CD4-positive, alpha-beta T cell (primary cell): ENCODE measurements around the gene PAPPA. TPM values are rescaled to one million over a fixed set of nuclear protein-coding genes. Genes with fewer than 3 reads are reported as not detected.

Source experiments
- ATAC-seq: fragments of 200-7000 bp; cut with Tn5 transposase; one replicate; pipeline ENCODE4 v1.10.0; 2022; ENCODE audit warnings: mild to moderate bottlenecking; ENCODE audit not compliant: poor library complexity
- CTCF ChIA-PET: fragments of 350-600 bp; sonication (Branson Sonifier 250); formaldehyde crosslinking; loops from one replicate; lab custom pipeline; 2021; ENCODE audit warnings: antibody characterized with exemption, inconsistent platforms; lab: Charles Lee
- POLR2A ChIA-PET: fragments of 350-600 bp; sonication (Branson Sonifier 250); formaldehyde crosslinking; loops from one replicate; lab custom pipeline; 2021; ENCODE audit warnings: antibody characterized with exemption, inconsistent platforms; lab: Charles Lee
- DNase-seq, 14 experiments: peaks; one replicate each; pipeline ENCODE4 v3.0.0-alpha.2; 2013 to 2020; ENCODE audit warnings: mixed read lengths in 2 of 14
- H3K27ac ChIP-seq, 2 donors: one replicate each; pipeline versions ENCODE4 v1.5.1 to v1.7.0; 2013; ENCODE audit warnings: low read length in 2 of 2, low read depth in 1 of 2, mild to moderate bottlenecking in 1 of 2
- H3K27me3 ChIP-seq, 2 experiments: 1 replicate in 1 of 2; 2 replicates in 1 of 2; pipeline versions ENCODE4 v1.6.1 to v1.7.0; 2013; ENCODE audit warnings: low read length in 2 of 2, control low read depth in 1 of 2, mild to moderate bottlenecking in 1 of 2, moderate library complexity in 1 of 2; ENCODE audit not compliant: insufficient read depth in 2 of 2, control insufficient read depth in 1 of 2
- H3K36me3 ChIP-seq: one replicate; pipeline ENCODE4 v1.6.1; 2013; ENCODE audit warnings: low read length, control low read depth; ENCODE audit not compliant: insufficient read depth
- H3K4me1 ChIP-seq: one replicate; pipeline ENCODE4 v1.6.1; 2013; ENCODE audit warnings: low read length, control low read depth; ENCODE audit not compliant: insufficient read depth
- H3K4me3 ChIP-seq: one replicate; pipeline ENCODE4 v1.5.1; 2013; ENCODE audit warnings: mild to moderate bottlenecking, low read length, moderate library complexity
- H3K9me3 ChIP-seq, 2 experiments: 1 replicate in 1 of 2; 2 replicates in 1 of 2; pipeline versions ENCODE4 v1.6.1 to v1.7.0; 2013; ENCODE audit warnings: low read length in 2 of 2, mild to moderate bottlenecking in 2 of 2, control low read depth in 1 of 2, moderate library complexity in 1 of 2; ENCODE audit not compliant: control insufficient read depth in 1 of 2, insufficient read depth in 1 of 2
- H3K27ac Mint-ChIP-seq: one replicate; pipeline ENCODE4 v1.8.0; 2020; ENCODE audit warnings: mixed read lengths
- H3K27me3 Mint-ChIP-seq: one replicate; pipeline ENCODE4 v1.8.0; 2021; ENCODE audit warnings: mixed read lengths
- H3K36me3 Mint-ChIP-seq: one replicate; pipeline ENCODE4 v1.8.0; 2021; ENCODE audit warnings: low read depth, mixed read lengths
- H3K4me1 Mint-ChIP-seq: one replicate; pipeline ENCODE4 v1.8.0; 2021; ENCODE audit warnings: low read depth, mixed read lengths
- H3K4me3 Mint-ChIP-seq: one replicate; pipeline ENCODE4 v1.8.0; 2020; ENCODE audit warnings: mild to moderate bottlenecking, mixed read lengths
- H3K9me3 Mint-ChIP-seq: one replicate; pipeline ENCODE4 v1.8.0; 2020; ENCODE audit warnings: mixed read lengths
- CTCF ChIP-seq: fragments of 200-600 bp; IDR thresholded peaks from one replicate; pipeline ENCODE4 v1.8.0; 2022; ENCODE audit warnings: antibody characterized with exemption, mild to moderate bottlenecking
- intact Hi-C, 2 experiments: fragments of 100-400 bp; cut with DNase I in 1 of 2; cut with micrococcal nuclease in 1 of 2; formaldehyde crosslinking; loops; one replicate each; pipeline versions ENCODE4 v1.15.1 to v1.9.0; 2023 to 2025; cut with DNase I, micrococcal nuclease
- total RNA-seq, 174 experiments: library from RNA in 2 of 174; stranded (reverse) in 2 of 174; gene quantifications; one replicate each; pipeline ENCODE4 v1.2.3 and lab custom pipeline; 2021 to 2026

Gene PAPPA
- total RNA-seq, 2 experiments from 2014 or later: 0.03 TPM; not detected in 1

- Mint-ChIP-seq H3K4me1 (no peaks in the 10 kb centered on the region), H3K4me3 (no peak overlapping the region), H3K27me3 (no peaks in the 10 kb centered on the region), H3K27ac (no peak overlapping the region), H3K9me3 (peaks cover 2% of the 10 kb centered on the region), H3K36me3 (no peaks in the 10 kb centered on the region)
- H3K36me3 ChIP-seq: no peaks in the 10 kb centered on the region
- DNase-seq (no peak), ATAC-seq (no peak)
- no peak overlapping the region for H3K4me3 ChIP-seq
- CTCF ChIA-PET: no interaction called here
- intact Hi-C loops: no loop called here
- no peaks in the 10 kb centered on the region for H3K9me3 ChIP-seq
- no peaks in the 10 kb centered on the region for H3K27me3 ChIP-seq
- TF ChIP-seq CTCF: no peak
- no peaks in the 10 kb centered on the region for H3K4me1 ChIP-seq
- POLR2A ChIA-PET: no interaction called here
- no peak overlapping the region for H3K27ac ChIP-seq
These were observed 241.5 kb downstream of the PAPPA start for GRCh38 chr9:116394894-116395698.

GRCh38 chr9:116395699-116396037 lies 242.1 kb downstream of the PAPPA start:
- no peak overlapping the region for H3K27ac Mint-ChIP-seq
- Histone ChIP-seq H3K27me3 (no peaks in the 10 kb centered on the region), H3K4me1 (no peaks in the 10 kb centered on the region), H3K36me3 (no peaks in the 10 kb centered on the region), H3K27ac (no peak overlapping the region), H3K9me3 (no peaks in the 10 kb centered on the region), H3K4me3 (no peak overlapping the region)
- ChIA-PET POLR2A (no interaction called here), CTCF (no interaction called here)
- H3K27me3 Mint-ChIP-seq: no peaks in the 10 kb centered on the region
- TF ChIP-seq CTCF: no peak
- intact Hi-C loops: no loop called here
- no peaks in the 10 kb centered on the region for H3K36me3 Mint-ChIP-seq
- H3K4me3 Mint-ChIP-seq: no peak overlapping the region
- H3K9me3 Mint-ChIP-seq: peaks cover 2% of the 10 kb centered on the region
- DNase-seq (no peak), ATAC-seq (no peak)
- no peaks in the 10 kb centered on the region for H3K4me1 Mint-ChIP-seq

- Mint-ChIP-seq H3K4me3 (no peak overlapping the region), H3K4me1 (no peaks in the 10 kb centered on the region), H3K9me3 (no peaks in the 10 kb centered on the region), H3K36me3 (no peaks in the 10 kb centered on the region), H3K27ac (no peak overlapping the region), H3K27me3 (no peaks in the 10 kb centered on the region)
- H3K27ac ChIP-seq: no peak overlapping the region
- intact Hi-C loops: no loop called here
- H3K27me3 ChIP-seq: no peaks in the 10 kb centered on the region
- POLR2A ChIA-PET: no interaction called here
- no peaks in the 10 kb centered on the region for H3K36me3 ChIP-seq
- H3K4me1 ChIP-seq: no peaks in the 10 kb centered on the region
- TF ChIP-seq CTCF: no peak
- H3K9me3 ChIP-seq: no peaks in the 10 kb centered on the region
- no peak for DNase-seq
- H3K4me3 ChIP-seq: no peak overlapping the region
- no peak for ATAC-seq
- CTCF ChIA-PET: no interaction called here
These were observed 249.6 kb downstream of the PAPPA start for GRCh38 chr9:116403171-116403570.
